Kidney (tissue), 14 donors: ENCODE data around the gene RNF7. TPM values are rescaled to one million over a fixed set of nuclear protein-coding genes. Genes with fewer than 3 reads are reported as not detected.
A peak's percentile ranks its signal among the peaks of the same experiment; 100 is the strongest.

Source experiments
- DNase-seq, 5 donors: peaks; one replicate each; pipeline ENCODE4 v3.0.0-alpha.2; 2013 to 2020
- FAIRE-seq: peaks from 2 replicates; lab custom pipeline; 2012; peaks lifted over from hg19 to GRCh38; lab: Jason Lieb, UNC
- H3K27ac ChIP-seq, 2 donors: one replicate each; pipeline ENCODE4 v1.7.0; 2013; ENCODE audit warnings: low read depth in 2 of 2, low read length in 2 of 2, inconsistent platforms in 1 of 2
- H3K27me3 ChIP-seq: one replicate; pipeline ENCODE4 v1.7.1; 2013; ENCODE audit warnings: low read length, inconsistent platforms; ENCODE audit not compliant: control insufficient read depth, insufficient read depth
- H3K36me3 ChIP-seq, 3 donors: one replicate each; pipeline versions ENCODE4 v1.7.0 to v1.7.1; 2013; ENCODE audit warnings: low read length in 3 of 3, control low read depth in 1 of 3, inconsistent platforms in 1 of 3; ENCODE audit not compliant: insufficient read depth in 3 of 3, control insufficient read depth in 2 of 3
- H3K4me1 ChIP-seq, 3 donors: one replicate each; pipeline versions ENCODE4 v1.7.0 to v1.7.1; 2013; ENCODE audit warnings: low read length in 3 of 3, inconsistent platforms in 1 of 3, low read depth in 1 of 3; ENCODE audit not compliant: control insufficient read depth in 2 of 3, insufficient read depth in 2 of 3
- H3K4me3 ChIP-seq, 3 donors: one replicate each; pipeline versions ENCODE4 v1.7.0 to v1.8.1; 2013; ENCODE audit warnings: low read length in 3 of 3, control low read depth in 1 of 3, inconsistent platforms in 1 of 3
- H3K9ac ChIP-seq, 3 donors: one replicate each; pipeline versions ENCODE4 v1.7.0 to v1.7.1; 2013; ENCODE audit warnings: low read length in 3 of 3, control low read depth in 1 of 3, inconsistent platforms in 1 of 3
- H3K9me3 ChIP-seq, 3 donors: one replicate each; pipeline versions ENCODE4 v1.7.0 to v1.7.1; 2013; ENCODE audit warnings: low read length in 3 of 3, control low read depth in 1 of 3, inconsistent platforms in 1 of 3; ENCODE audit not compliant: control insufficient read depth in 2 of 3, insufficient read depth in 1 of 3
- intact Hi-C: fragments of 100-400 bp; cut with DNase I; formaldehyde crosslinking; loops from one replicate; pipeline ENCODE4 v1.11.1; 2022
- polyA plus RNA-seq: library from polyadenylated mRNA; stranded (reverse); fragments of 350-450 nt; fragmentation: Illumina TruSeq; extraction: RNeasy Lipid Tissue Mini Kit (QIAGEN cat#74804); gene quantifications from one replicate; pipeline ENCODE4 v1.2.3, GENCODE V29; 2014; ENCODE audit warnings: low read depth, low replicate concordance; ENCODE audit not compliant: insufficient read depth
- total RNA-seq: library from RNA; stranded (reverse); fragmentation: NEBNext Ultra II Directional; extraction: Animal tissue kit (Norgen Biotek cat#: 25700); gene quantifications from one replicate; pipeline ENCODE4 v1.2.1, GENCODE V29; 2021
- TF ChIP-seq, protein P1 (sequence below): IDR thresholded peaks from 3 replicates; pipeline ENCODE4 v1.5.1; 2012; ENCODE audit warnings: mild to moderate bottlenecking, moderate library complexity, borderline replicate concordance; ENCODE audit not compliant: insufficient read depth; ENCODE audit errors: extremely low read depth
- donor health status: control.
- donor health status: control.
- donor health status: control.
- donor health status: control.
- donor health status: control.
- donor health status: DM: yes; HTN: yes; CAD: no.
- donor health status: Normal renal cell carcinoma (clear cell type).

Gene RNF7
- total and polyA plus RNA-seq, 2 donors from 2014 or later: 83.2 to 138 TPM

DNA sequence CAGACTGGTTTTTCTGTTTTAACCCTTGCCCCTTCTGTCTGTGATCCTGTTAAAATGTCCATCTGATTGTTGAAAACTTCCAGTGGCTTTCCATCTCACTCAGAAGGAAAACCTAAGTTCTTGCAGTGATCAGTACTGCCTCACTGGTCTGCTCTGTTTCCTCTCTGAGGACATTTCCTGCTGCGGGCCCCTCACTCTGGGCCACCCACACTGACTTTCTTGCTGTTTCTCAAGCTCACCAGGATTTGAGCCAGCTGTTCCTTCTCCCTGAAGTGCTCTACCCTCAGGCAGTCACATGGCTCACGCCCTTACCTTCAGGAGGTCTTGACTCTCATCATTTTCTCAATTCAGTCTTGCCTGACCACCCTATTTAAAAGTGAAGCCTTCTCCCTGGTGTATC, 26.9 kb downstream of the RNF7 start:
- DNase-seq (peak in 4 of 5 donors; percentile 36 to 85 (median 50)), FAIRE-seq (no peak)
- no peak overlapping the region for H3K4me3 ChIP-seq

DNA sequence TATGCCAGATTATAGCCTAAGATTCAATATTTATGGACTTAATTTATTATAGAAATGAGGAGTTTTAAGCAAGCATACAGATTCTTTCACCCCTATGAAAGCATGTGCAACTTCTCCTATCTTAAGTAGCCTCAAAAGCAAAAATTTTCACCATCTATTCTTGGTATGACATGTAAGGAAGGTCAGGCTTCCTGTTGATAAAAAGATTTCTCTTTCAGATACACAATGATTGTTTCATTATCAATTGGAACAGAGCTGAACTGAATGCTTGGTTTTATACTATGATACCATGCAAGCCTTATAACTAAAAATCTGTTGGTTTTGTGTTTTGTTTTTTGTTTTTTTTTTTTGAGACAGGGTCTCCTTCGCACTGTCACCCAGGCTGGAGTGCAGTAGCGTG, 29.0 kb downstream of the RNF7 start:
- no peaks in the 10 kb centered on the region for H3K9me3 ChIP-seq
- TF ChIP-seq, protein P1, sequence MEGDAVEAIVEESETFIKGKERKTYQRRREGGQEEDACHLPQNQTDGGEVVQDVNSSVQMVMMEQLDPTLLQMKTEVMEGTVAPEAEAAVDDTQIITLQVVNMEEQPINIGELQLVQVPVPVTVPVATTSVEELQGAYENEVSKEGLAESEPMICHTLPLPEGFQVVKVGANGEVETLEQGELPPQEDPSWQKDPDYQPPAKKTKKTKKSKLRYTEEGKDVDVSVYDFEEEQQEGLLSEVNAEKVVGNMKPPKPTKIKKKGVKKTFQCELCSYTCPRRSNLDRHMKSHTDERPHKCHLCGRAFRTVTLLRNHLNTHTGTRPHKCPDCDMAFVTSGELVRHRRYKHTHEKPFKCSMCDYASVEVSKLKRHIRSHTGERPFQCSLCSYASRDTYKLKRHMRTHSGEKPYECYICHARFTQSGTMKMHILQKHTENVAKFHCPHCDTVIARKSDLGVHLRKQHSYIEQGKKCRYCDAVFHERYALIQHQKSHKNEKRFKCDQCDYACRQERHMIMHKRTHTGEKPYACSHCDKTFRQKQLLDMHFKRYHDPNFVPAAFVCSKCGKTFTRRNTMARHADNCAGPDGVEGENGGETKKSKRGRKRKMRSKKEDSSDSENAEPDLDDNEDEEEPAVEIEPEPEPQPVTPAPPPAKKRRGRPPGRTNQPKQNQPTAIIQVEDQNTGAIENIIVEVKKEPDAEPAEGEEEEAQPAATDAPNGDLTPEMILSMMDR: no peak
- H3K27ac ChIP-seq: no peak overlapping the region
- intact Hi-C loops: no loop called here
- no peak overlapping the region for H3K9ac ChIP-seq
- no peaks in the 10 kb centered on the region for H3K36me3 ChIP-seq
- H3K27me3 ChIP-seq: no peaks in the 10 kb centered on the region
- no peak for FAIRE-seq
- no peak overlapping the region for H3K4me3 ChIP-seq
- H3K4me1 ChIP-seq: no peaks in the 10 kb centered on the region
- DNase-seq: no peak

More for the DNA sequence above, 26.9 kb downstream of the RNF7 start:
- H3K27ac ChIP-seq: no peak overlapping the region
- no peaks in the 10 kb centered on the region for H3K36me3 ChIP-seq
- H3K27me3 ChIP-seq: no peaks in the 10 kb centered on the region
- no peak overlapping the region for H3K9ac ChIP-seq
- TF ChIP-seq, protein P1: no peak
- intact Hi-C loops: no loop called here
- H3K4me1 ChIP-seq: no peaks in the 10 kb centered on the region
- H3K9me3 ChIP-seq: no peaks in the 10 kb centered on the region

- Histone ChIP-seq H3K4me3 (no peak overlapping the region), H3K36me3 (no peaks in the 10 kb centered on the region), H3K9me3 (no peaks in the 10 kb centered on the region), H3K27me3 (no peaks in the 10 kb centered on the region), H3K27ac (no peak overlapping the region), H3K4me1 (no peaks in the 10 kb centered on the region), H3K9ac (no peak overlapping the region)
- TF ChIP-seq, protein P1: no peak
- FAIRE-seq: no peak
- no peak for DNase-seq
- intact Hi-C loops: no loop called here
Measured at GRCh38 chr3:141769221-141769894, 31.3 kb downstream of the RNF7 start.
